H1 (cell line): Measurements from ENCODE around the gene LARP6. TPM values are rescaled to one million over a fixed set of nuclear protein-coding genes. Genes with fewer than 3 reads are reported as not detected.

Experiments
- CTCF ChIA-PET: fragments of 300-600 bp; sonication (Branson Sonifier 250); formaldehyde crosslinking; loops from one replicate; lab custom pipeline; 2021; ENCODE audit not compliant: partially characterized antibody; lab: Charles Lee
- POLR2A ChIA-PET: fragments of 300-600 bp; sonication (Branson Sonifier 250); formaldehyde crosslinking; loops from one replicate; lab custom pipeline; 2021; ENCODE audit warnings: inconsistent platforms; ENCODE audit not compliant: partially characterized antibody; lab: Charles Lee
- DNase-seq, 2 experiments: peaks; one replicate each; pipeline versions ENCODE4 v3.0.0 to v3.0.0-alpha.2; 2010 to 2022; ENCODE audit warnings: low spot score in 2 of 2, low read depth in 1 of 2, mixed read lengths in 1 of 2
- FAIRE-seq: peaks from 2 replicates; lab custom pipeline; 2011; peaks lifted over from hg19 to GRCh38; lab: Jason Lieb, UNC
- H2AFZ ChIP-seq: 2 replicates; pipeline ENCODE4 v1.8.1; 2012; ENCODE audit warnings: low read length, inconsistent platforms
- H2AK5ac ChIP-seq: 2 replicates; pipeline ENCODE4 v1.6.1; 2013; ENCODE audit warnings: low read depth, low read length
- H2BK120ac ChIP-seq: replicated peaks from 2 replicates; pipeline ENCODE3; 2013; ENCODE audit warnings: low read depth, low read length, inconsistent platforms
- H2BK12ac ChIP-seq: 2 replicates; pipeline ENCODE4 v1.6.1; 2013; ENCODE audit warnings: low read depth, low read length
- H2BK15ac ChIP-seq: 2 replicates; pipeline ENCODE4 v1.6.1; 2013; ENCODE audit warnings: low read length
- H2BK20ac ChIP-seq: 2 replicates; pipeline ENCODE4 v1.6.1; 2013; ENCODE audit warnings: low read length
- H2BK5ac ChIP-seq: 2 replicates; pipeline ENCODE4 v1.6.1; 2013; ENCODE audit warnings: low read depth, low read length
- H3K14ac ChIP-seq: 2 replicates; pipeline ENCODE4 v1.6.1; 2013; ENCODE audit warnings: inconsistent platforms; ENCODE audit not compliant: insufficient read length
- H3K18ac ChIP-seq: 2 replicates; pipeline ENCODE4 v1.6.1; 2013; ENCODE audit warnings: low read length; ENCODE audit errors: extremely low read depth
- H3K23ac ChIP-seq: 2 replicates; pipeline ENCODE4 v1.6.1; 2013; ENCODE audit warnings: inconsistent platforms; ENCODE audit not compliant: insufficient read length
- H3K23me2 ChIP-seq: 2 replicates; pipeline ENCODE4 v1.6.1; 2013; ENCODE audit warnings: low read depth, low read length
- H3K27ac ChIP-seq: 2 replicates; pipeline ENCODE4 v1.6.1; 2011; ENCODE audit warnings: low read depth, low read length, inconsistent platforms
- H3K27me3 ChIP-seq, 4 experiments: replicated peaks in 1 of 4; 1 replicate in 1 of 4; 2 replicates in 3 of 4; pipeline versions ENCODE4 v1.6.1 to v1.8.1; 2011 to 2013; ENCODE audit warnings: low read length in 3 of 4, mild to moderate bottlenecking in 3 of 4, inconsistent platforms in 2 of 4, mixed read lengths in 2 of 4, moderate library complexity in 1 of 4; ENCODE audit not compliant: control insufficient read depth in 3 of 4, insufficient read depth in 3 of 4; ENCODE audit errors: extremely low read depth in 1 of 4
- H3K36me3 ChIP-seq, 4 experiments: 2 replicates each; pipeline versions ENCODE4 v1.6.1 to v1.8.1; 2011 to 2013; ENCODE audit warnings: mild to moderate bottlenecking in 4 of 4, low read length in 3 of 4, moderate library complexity in 2 of 4, control low read depth in 1 of 4, inconsistent platforms in 1 of 4; ENCODE audit not compliant: insufficient read depth in 4 of 4, control insufficient read depth in 2 of 4
- H3K4ac ChIP-seq: replicated peaks from 2 replicates; pipeline ENCODE3; 2013; ENCODE audit warnings: low read length, low read depth, mixed read lengths, inconsistent platforms; ENCODE audit not compliant: insufficient read length
- H3K4me1 ChIP-seq, 4 experiments: replicated peaks in 1 of 4; 1 replicate in 1 of 4; 2 replicates in 3 of 4; pipeline versions ENCODE4 v1.6.1 to v1.8.1; 2011 to 2013; ENCODE audit warnings: low read length in 3 of 4, inconsistent platforms in 2 of 4, mixed read lengths in 1 of 4; ENCODE audit not compliant: insufficient read depth in 4 of 4, control insufficient read depth in 3 of 4
- H3K4me2 ChIP-seq, 2 experiments: 2 replicates each; pipeline versions ENCODE4 v1.6.1 to v1.8.1; 2011 to 2013; ENCODE audit warnings: low read depth in 2 of 2, low read length in 2 of 2, control low read depth in 1 of 2, inconsistent platforms in 1 of 2, mild to moderate bottlenecking in 1 of 2; ENCODE audit not compliant: insufficient read depth in 1 of 2
- H3K4me3 ChIP-seq, 4 experiments: fragments of 200-600, 300-600 bp in 1 of 4; sonication (generic), shearing (Covaris generic), sonication (Bioruptor Twin) in 1 of 4; 2 replicates each; pipeline versions ENCODE4 v1.5.1 to v1.8.1; 2011 to 2016; ENCODE audit warnings: low read length in 4 of 4, low read depth in 3 of 4, control low read depth in 2 of 4, inconsistent platforms in 2 of 4, mild to moderate bottlenecking in 2 of 4, mixed read lengths in 1 of 4, moderate library complexity in 1 of 4; ENCODE audit not compliant: insufficient read depth in 2 of 4; ENCODE audit errors: extremely low read depth in 1 of 4
- H3K56ac ChIP-seq: replicated peaks from 2 replicates; pipeline ENCODE3; 2013; ENCODE audit warnings: low read depth, mild to moderate bottlenecking, mixed read lengths, low read length, inconsistent platforms; ENCODE audit not compliant: insufficient read length
- H3K79me1 ChIP-seq: 2 replicates; pipeline ENCODE4 v1.6.1; 2013; ENCODE audit warnings: low read depth, low read length, control low read depth
- H3K79me2 ChIP-seq, 2 experiments: 2 replicates each; pipeline versions ENCODE4 v1.6.1 to v1.8.1; 2012 to 2013; ENCODE audit warnings: low read length in 2 of 2, mild to moderate bottlenecking in 2 of 2, inconsistent platforms in 1 of 2; ENCODE audit not compliant: insufficient read depth in 2 of 2, control insufficient read depth in 1 of 2
- H3K9ac ChIP-seq, 4 experiments: replicated peaks in 1 of 4; 1 replicate in 1 of 4; 2 replicates in 3 of 4; pipeline versions ENCODE4 v1.6.1 to v1.8.1; 2011 to 2013; ENCODE audit warnings: low read depth in 3 of 4, low read length in 3 of 4, control low read depth in 2 of 4, mild to moderate bottlenecking in 2 of 4, moderate library complexity in 2 of 4, inconsistent platforms in 1 of 4; ENCODE audit errors: extremely low read depth in 1 of 4
- H3K9me3 ChIP-seq, 2 experiments: 2 replicates each; pipeline versions ENCODE4 v1.6.1 to v1.8.1; 2012 to 2013; ENCODE audit warnings: mild to moderate bottlenecking in 2 of 2, moderate library complexity in 2 of 2, control low read depth in 1 of 2, inconsistent platforms in 1 of 2, low read depth in 1 of 2, low read length in 1 of 2, mixed read lengths in 1 of 2; ENCODE audit not compliant: insufficient read depth in 2 of 2
- H4K20me1 ChIP-seq, 2 experiments: replicated peaks in 1 of 2; 2 replicates each; pipeline versions ENCODE3 to v1.8.1; 2011 to 2013; ENCODE audit warnings: inconsistent platforms in 2 of 2, low read length in 2 of 2, mild to moderate bottlenecking in 1 of 2; ENCODE audit not compliant: insufficient read depth in 2 of 2, control insufficient read depth in 1 of 2
- H4K5ac ChIP-seq: 2 replicates; pipeline ENCODE4 v1.6.1; 2013; ENCODE audit warnings: low read length, low read depth, mixed read lengths, inconsistent platforms; ENCODE audit not compliant: insufficient read length
- H4K8ac ChIP-seq: 2 replicates; pipeline ENCODE4 v1.8.0; 2013; ENCODE audit warnings: mild to moderate bottlenecking, moderate library complexity, low read length, inconsistent platforms; ENCODE audit not compliant: insufficient read depth; ENCODE audit errors: extremely low read depth
- H4K91ac ChIP-seq: replicated peaks from 2 replicates; pipeline ENCODE3; 2013; ENCODE audit warnings: low read length, mixed read lengths, inconsistent platforms; ENCODE audit not compliant: insufficient read length
- ATF3 ChIP-seq: IDR thresholded peaks from 2 replicates; pipeline ENCODE4 v1.6.1; 2011; ENCODE audit warnings: low read depth, mild to moderate bottlenecking, low read length; ENCODE audit not compliant: insufficient read depth
- CEBPB ChIP-seq: IDR thresholded peaks from 2 replicates; pipeline ENCODE4 v1.6.1; 2012; ENCODE audit warnings: low read depth, low read length
- EP300 ChIP-seq, 2 experiments: IDR thresholded peaks; 1 replicate in 1 of 2; 2 replicates in 1 of 2; pipeline ENCODE4 v1.6.1; 2011 to 2012; ENCODE audit warnings: low read depth in 2 of 2, low read length in 2 of 2, mild to moderate bottlenecking in 2 of 2, borderline replicate concordance in 1 of 2, inconsistent platforms in 1 of 2, moderate library complexity in 1 of 2
- EZH2 ChIP-seq: fragments of 200-600 bp; sonication (generic); IDR thresholded peaks from 2 replicates; pipeline ENCODE4 v1.7.1; 2012; ENCODE audit warnings: low read depth, mild to moderate bottlenecking, moderate library complexity, low read length, inconsistent platforms; ENCODE audit not compliant: severe bottlenecking
- FOSL1 ChIP-seq: IDR thresholded peaks from 2 replicates; pipeline ENCODE4 v1.6.1; 2011; ENCODE audit warnings: mild to moderate bottlenecking, low read depth, low read length, moderate library complexity; ENCODE audit not compliant: insufficient read depth
- NANOG ChIP-seq: IDR thresholded peaks from 2 replicates; pipeline ENCODE4 v1.6.1; 2011; ENCODE audit warnings: low read length, low read depth, mild to moderate bottlenecking, inconsistent platforms; ENCODE audit not compliant: insufficient read depth, poor library complexity, severe bottlenecking
- PHF8 ChIP-seq: fragments of 200-600 bp; sonication (generic); conservative IDR thresholded peaks from 2 replicates; pipeline ENCODE4 v1.7.1; 2012; ENCODE audit warnings: low read depth, mild to moderate bottlenecking, inconsistent platforms, low read length, moderate library complexity
- POLR2A ChIP-seq, 2 experiments: IDR thresholded peaks; 1 replicate in 1 of 2; 2 replicates in 1 of 2; pipeline ENCODE4 v1.6.1; 2011; ENCODE audit warnings: low read depth in 2 of 2, low read length in 2 of 2, mild to moderate bottlenecking in 2 of 2; ENCODE audit errors: control extremely low read depth in 1 of 2
- POU5F1 ChIP-seq: IDR thresholded peaks from 2 replicates; pipeline ENCODE4 v1.6.1; 2011; ENCODE audit warnings: low read depth, mild to moderate bottlenecking, low read length, moderate library complexity
- RAD21 ChIP-seq, 2 experiments: IDR thresholded peaks in 1 of 2; conservative IDR thresholded peaks in 1 of 2; 2 replicates each; pipeline ENCODE4 v1.6.1; 2011; ENCODE audit warnings: low read depth in 2 of 2, low read length in 2 of 2, improper control_type of control experiment in 1 of 2, inconsistent platforms in 1 of 2, mild to moderate bottlenecking in 1 of 2, moderate library complexity in 1 of 2
- YY1 ChIP-seq: IDR thresholded peaks from 2 replicates; pipeline ENCODE4 v1.6.1; 2011; ENCODE audit warnings: low read depth, mild to moderate bottlenecking, low read length
- WGBS, 2 experiments: shearing (Covaris generic) in 1 of 2; methylation state at CpG; one replicate each; pipeline versions ENCODE4 v1.1.6 to v1.1.7; 2013 to 2015; ENCODE audit warnings: low lambda C conversion rate in 2 of 2, mixed read lengths in 2 of 2, inconsistent platforms in 1 of 2, low coverage in 1 of 2, missing lambda C conversion rate in 1 of 2; ENCODE audit not compliant: insufficient replicate concordance in 2 of 2, insufficient coverage in 1 of 2, insufficient read length in 1 of 2; ENCODE audit errors: extremely low coverage in 1 of 2, missing lambda C conversion rate in 1 of 2; 5-methylcytosine and 5-hydroxymethylcytosine counted together
- polyA plus RNA-seq, 7 experiments: library from polyadenylated mRNA; depleted of rRNA in 3 of 7; stranded (reverse) in 5 of 7; unstranded in 2 of 7; fragments of >200 nt in 5 of 7; fragments of 200-250 nt in 2 of 7; gene quantifications; 1 replicate in 5 of 7; 2 replicates in 1 of 7; 4 replicates in 1 of 7; pipeline versions ENCODE4 v1.2.1 to v1.2.3, GENCODE V29; 2011 to 2013; ENCODE audit warnings: missing spikeins in 2 of 7, mixed read lengths in 2 of 7
- total RNA-seq: library from RNA; stranded (reverse); fragmentation: NEBNext Ultra II Directional; extraction: Animal tissue kit (Norgen Biotek cat#: 25700); gene quantifications from 2 replicates; pipeline ENCODE4 v1.2.1, GENCODE V29; 2021

LARP6 gene
- total and polyA plus RNA-seq, 2 of the 8 experiments (the other 6 are each of a cell fraction or from before 2014, with no cell fraction given), result 21.0 to 24.7 TPM

GRCh38 chr15:70873232-70874054 lies 19.5 kb upstream of the LARP6 start:
- ChIA-PET CTCF (interaction anchor here (0.6 to 3.9 kb wide), 5 partner anchors 13 to 48 kb away, joined by 3 to 29 read pairs (median 6); no protein-coding TSS in a partner anchor), POLR2A (interaction anchor here (1.3 kb wide), 1 partner anchor 10 kb away, joined by 3 read pairs; no protein-coding TSS in a partner anchor)
- DNase-seq, result no peak
- Histone ChIP-seq H2BK12ac (no peak overlapping the region), H3K9me3 (peaks cover 0 to 11% of the 10 kb centered on the region in 2 experiments; a peak in 1 of 4 replicates), H3K4me3 (no peak overlapping the region), H3K18ac (no peak overlapping the region), H3K27ac (no peak overlapping the region), H3K79me2 (no peaks in the 10 kb centered on the region), H4K91ac (no peak overlapping the region), H4K20me1 (no peaks in the 10 kb centered on the region), H4K8ac (no peak overlapping the region), H2AFZ (no peak overlapping the region), H3K27me3 (no peaks in the 10 kb centered on the region), H3K4ac (no peak overlapping the region), H4K5ac (no peak overlapping the region), H2BK120ac (no peak overlapping the region), H3K56ac (no peak overlapping the region), H2AK5ac (no peak overlapping the region), H2BK15ac (no peak overlapping the region), H3K23ac (no peak overlapping the region), H3K23me2 (no peaks in the 10 kb centered on the region), H3K4me1 (no peaks in the 10 kb centered on the region), H2BK20ac (no peak overlapping the region), H3K9ac (no peak overlapping the region; a peak in 1 of 7 replicates), H3K4me2 (no peak overlapping the region), H3K79me1 (no peaks in the 10 kb centered on the region), H3K14ac (no peak overlapping the region), H3K36me3 (no peaks in the 10 kb centered on the region; a peak in 1 of 8 replicates), H2BK5ac (no peak overlapping the region)
- no peak for FAIRE-seq
- WGBS, 2 experiments, result 88% methylated on average over 2 of the region's 2 CpGs; no CpG with 5 or more reads in 1 of the 2 experiments
- TF ChIP-seq FOSL1 (no peak), EZH2 (no peak), CEBPB (no peak), EP300 (IDR thresholded peaks at IDR 0.05; ENCODE audit: borderline replicate concordance in 1 of 2, low read depth in 2 of 2, low read length in 2 of 2) (no peak), RAD21 (IDR thresholded peaks at IDR 0.05 in 1 of 2, conservative IDR thresholded peaks at IDR 0.05 in 1 of 2; ENCODE audit: low read depth in 2 of 2, low read length in 2 of 2) (no peak), YY1 (no peak), PHF8 (no peak), ATF3 (no peak), POLR2A (IDR thresholded peaks at IDR 0.05; ENCODE audit: control extremely low read depth in 1 of 2, low read depth in 2 of 2, low read length in 2 of 2) (no peak), POU5F1 (no peak), NANOG (no peak)
